HEK293 (cell line): ENCODE measurements around the gene THUMPD1.

Experiments
- CTCF ChIA-PET: fragments of 350-600 bp; formaldehyde crosslinking; extraction: SDS; loops from one replicate; lab custom pipeline; 2021; ENCODE audit warnings: antibody characterized with exemption; lab: Yijun Ruan, JAX
- POLR2A ChIA-PET: fragments of 300-600 bp; formaldehyde crosslinking; extraction: SDS; loops from one replicate; lab custom pipeline; 2020; ENCODE audit warnings: antibody characterized with exemption, inconsistent platforms; lab: Yijun Ruan, JAX
- H3K27ac ChIP-seq: fragments of 200-500 bp; sonication (Bioruptor generic); 2 replicates; pipeline ENCODE4 v1.5.1; 2014; ENCODE audit warnings: low read depth, low read length, control low read depth, inconsistent platforms; ENCODE audit errors: extremely low read depth
- H3K36me3 ChIP-seq, 2 experiments: fragments of 200-500 bp in 1 of 2; sonication (Bioruptor generic) in 1 of 2; 1 replicate in 1 of 2; 2 replicates in 1 of 2; pipeline ENCODE4 v1.5.1; 2014 to 2017; ENCODE audit warnings: inconsistent platforms in 2 of 2, low read length in 2 of 2; ENCODE audit not compliant: control insufficient read depth in 2 of 2, insufficient read depth in 1 of 2
- H3K4me1 ChIP-seq: fragments of 200-500 bp; sonication (Bioruptor generic); 2 replicates; pipeline ENCODE4 v1.5.1; 2014; ENCODE audit warnings: mild to moderate bottlenecking, low read length, inconsistent platforms; ENCODE audit not compliant: control insufficient read depth, insufficient read depth
- H3K4me3 ChIP-seq: 2 replicates; pipeline ENCODE4 v1.5.1; 2011; ENCODE audit warnings: low read depth, mild to moderate bottlenecking, control low read depth, low read length, moderate library complexity
- H3K9me3 ChIP-seq: fragments of 200-500 bp; sonication (Bioruptor generic); 2 replicates; pipeline ENCODE4 v1.5.1; 2014; ENCODE audit warnings: low read depth, low read length, inconsistent platforms; ENCODE audit not compliant: control insufficient read depth, insufficient read depth
- GLIS2 ChIP-seq: fragments of 450-650 bp; formaldehyde crosslinking; IDR thresholded peaks from 2 replicates; pipeline ENCODE4 v1.5.1; 2016; ENCODE audit warnings: missing biosample characterization, missing genetic modification characterization
- HIC1 ChIP-seq: fragments of 450-650 bp; formaldehyde crosslinking; IDR thresholded peaks from 2 replicates; pipeline ENCODE4 v1.5.1; 2016; ENCODE audit warnings: missing biosample characterization, missing genetic modification characterization
- HOXA7 ChIP-seq: sonication (generic); formaldehyde crosslinking; IDR thresholded peaks from 2 replicates; pipeline ENCODE4 v1.8.1; 2022; ENCODE audit warnings: missing genetic modification reagents, borderline replicate concordance
- KLF9 ChIP-seq: fragments of 450-650 bp; formaldehyde crosslinking; IDR thresholded peaks from 2 replicates; pipeline ENCODE4 v1.5.1; 2016; ENCODE audit warnings: missing biosample characterization, missing genetic modification characterization, low read depth
- SP3 ChIP-seq: fragments of 450-650 bp; formaldehyde crosslinking; IDR thresholded peaks from 2 replicates; pipeline ENCODE4 v1.5.1; 2016; ENCODE audit warnings: missing biosample characterization, missing genetic modification characterization
- SP7 ChIP-seq: fragments of 450-650 bp; formaldehyde crosslinking; IDR thresholded peaks from 2 replicates; pipeline ENCODE4 v1.5.1; 2016; ENCODE audit warnings: missing biosample characterization, missing genetic modification characterization
- ZBTB26 ChIP-seq: fragments of 450-650 bp; formaldehyde crosslinking; optimal IDR thresholded peaks from 2 replicates; pipeline ENCODE3; 2016; ENCODE audit warnings: missing biosample characterization, mild to moderate bottlenecking, missing genetic modification characterization
- ZBTB48 ChIP-seq: fragments of 450-650 bp; formaldehyde crosslinking; IDR thresholded peaks from 2 replicates; pipeline ENCODE4 v1.5.1; 2016; ENCODE audit warnings: missing biosample characterization, missing genetic modification characterization
- ZBTB8A ChIP-seq: fragments of 450-650 bp; formaldehyde crosslinking; IDR thresholded peaks from 2 replicates; pipeline ENCODE4 v1.5.1; 2016; ENCODE audit warnings: missing biosample characterization, missing genetic modification characterization
- ZFP69B ChIP-seq: fragments of 450-650 bp; formaldehyde crosslinking; IDR thresholded peaks from 2 replicates; pipeline ENCODE4 v1.5.1; 2016; ENCODE audit warnings: missing biosample characterization, missing genetic modification characterization
- ZNF175 ChIP-seq: fragments of 450-650 bp; formaldehyde crosslinking; IDR thresholded peaks from 2 replicates; pipeline ENCODE4 v1.5.1; 2016; ENCODE audit warnings: missing biosample characterization, missing genetic modification characterization
- ZNF23 ChIP-seq: fragments of 450-650 bp; formaldehyde crosslinking; IDR thresholded peaks from 2 replicates; pipeline ENCODE4 v1.5.1; 2016; ENCODE audit warnings: missing biosample characterization, missing genetic modification characterization, borderline replicate concordance
- ZNF335 ChIP-seq: fragments of 450-650 bp; formaldehyde crosslinking; conservative IDR thresholded peaks from 2 replicates; pipeline ENCODE4 v1.5.1; 2016; ENCODE audit warnings: missing biosample characterization, missing genetic modification characterization
- ZNF341 ChIP-seq: fragments of 450-650 bp; formaldehyde crosslinking; IDR thresholded peaks from 2 replicates; pipeline ENCODE4; 2016; ENCODE audit warnings: low read depth, missing biosample characterization, missing genetic modification characterization
- ZNF394 ChIP-seq: fragments of 450-650 bp; formaldehyde crosslinking; IDR thresholded peaks from 2 replicates; pipeline ENCODE4 v1.5.1; 2016; ENCODE audit warnings: missing biosample characterization, missing genetic modification characterization, mild to moderate bottlenecking, moderate library complexity, borderline replicate concordance
- ZNF404 ChIP-seq: fragments of 450-650 bp; formaldehyde crosslinking; IDR thresholded peaks from 2 replicates; pipeline ENCODE4 v1.5.1; 2017; ENCODE audit warnings: missing biosample characterization, missing genetic modification characterization
- ZNF416 ChIP-seq: fragments of 450-650 bp; formaldehyde crosslinking; IDR thresholded peaks from 2 replicates; pipeline ENCODE4 v1.5.1; 2016; ENCODE audit warnings: missing biosample characterization, missing genetic modification characterization
- ZNF518A ChIP-seq: fragments of 450-650 bp; formaldehyde crosslinking; conservative IDR thresholded peaks from 2 replicates; pipeline ENCODE4 v1.5.1; 2016; ENCODE audit warnings: low read depth, missing biosample characterization, missing genetic modification characterization
- ZNF548 ChIP-seq: fragments of 450-650 bp; formaldehyde crosslinking; IDR thresholded peaks from 2 replicates; pipeline ENCODE4 v1.5.1; 2016; ENCODE audit warnings: missing biosample characterization, missing genetic modification characterization
- ZNF558 ChIP-seq: fragments of 450-650 bp; formaldehyde crosslinking; IDR thresholded peaks from 2 replicates; pipeline ENCODE4 v1.5.1; 2016; ENCODE audit warnings: missing biosample characterization, missing genetic modification characterization
- ZNF580 ChIP-seq: fragments of 450-650 bp; formaldehyde crosslinking; IDR thresholded peaks from 2 replicates; pipeline ENCODE4 v1.5.1; 2016; ENCODE audit warnings: missing biosample characterization, missing genetic modification characterization
- ZNF654 ChIP-seq: fragments of 450-650 bp; formaldehyde crosslinking; IDR thresholded peaks from 2 replicates; pipeline ENCODE4 v1.5.1; 2016; ENCODE audit warnings: low read depth, missing biosample characterization, missing genetic modification characterization
- ZNF692 ChIP-seq: fragments of 450-650 bp; formaldehyde crosslinking; IDR thresholded peaks from 2 replicates; pipeline ENCODE4 v1.5.1; 2016; ENCODE audit warnings: missing biosample characterization, missing genetic modification characterization
- ZNF76 ChIP-seq: fragments of 450-650 bp; formaldehyde crosslinking; IDR thresholded peaks from 2 replicates; pipeline ENCODE4; 2016; ENCODE audit warnings: low read depth, missing biosample characterization, missing genetic modification characterization, borderline replicate concordance
- ZNF777 ChIP-seq: fragments of 450-650 bp; formaldehyde crosslinking; IDR thresholded peaks from 2 replicates; pipeline ENCODE4 v1.5.1; 2017; ENCODE audit warnings: missing biosample characterization, missing genetic modification characterization, borderline replicate concordance
- ZNF791 ChIP-seq: fragments of 450-650 bp; formaldehyde crosslinking; IDR thresholded peaks from 2 replicates; pipeline ENCODE4 v1.5.1; 2016; ENCODE audit warnings: missing biosample characterization, missing genetic modification characterization
- ZSCAN23 ChIP-seq: fragments of 450-650 bp; formaldehyde crosslinking; IDR thresholded peaks from 2 replicates; pipeline ENCODE4 v1.5.1; 2016; ENCODE audit warnings: missing biosample characterization, missing genetic modification characterization

Gene THUMPD1

GRCh38 chr16:20741554-20742285 is at the start of gene THUMPD1:
THUMPD1 (minus strand) TSS chr16:20741818; CDS start chr16:20741739, 79 bp downstream.
- H3K9me3 ChIP-seq = no peaks in the 10 kb centered on the region
- H3K4me1 ChIP-seq = peaks cover 5% of the 10 kb centered on the region; the same call in 1 of the 2 replicates
- ChIA-PET POLR2A (interaction anchor here (0.6 to 1.8 kb wide), 5 partner anchors 10 to 1940 kb away, joined by 3 to 9 read pairs (median 4); partner anchors contain the start of genes ERI2 and REXO5), CTCF (interaction anchor here (0.6 to 0.9 kb wide), 4 partner anchors 8 to 55 kb away, joined by 3 to 8 read pairs (median 4); no protein-coding TSS in a partner anchor)
- H3K36me3 ChIP-seq = peaks cover 22 to 23% of the 10 kb centered on the region in 2 experiments
- peak within 1 kb of the TSS; percentile 84 for H3K27ac ChIP-seq
- peak within 1 kb of the TSS; percentile 80 for H3K4me3 ChIP-seq
- peak; percentile 92 for TF ChIP-seq SP3 (tag by site-specific recombination)
- TF ChIP-seq HIC1 (tag by site-specific recombination) = no peak
- no peak for TF ChIP-seq ZNF416 (tag by site-specific recombination)
- TF ChIP-seq GLIS2 (tag by site-specific recombination) = peak; percentile 53; the same call in 1 of the 2 replicates
- TF ChIP-seq ZNF654 (tag by site-specific recombination) = no peak
- peak; percentile 66; the same call in 1 of the 2 replicates for TF ChIP-seq ZFP69B (tag by site-specific recombination)
- peak; percentile 88 for TF ChIP-seq ZNF335
- peak; percentile 45 for TF ChIP-seq ZBTB26 (tag by site-specific recombination)
- TF ChIP-seq ZNF777 (tag by site-specific recombination) = peak; percentile 95
- peak; percentile 25; the same call in 1 of the 2 replicates for TF ChIP-seq ZBTB8A (tag by site-specific recombination)
- 0 out of 2 replicates have a peak, but pooled peaks have one; percentile 68 for TF ChIP-seq ZSCAN23 (tag by site-specific recombination)
- TF ChIP-seq ZNF341 (tag by site-specific recombination) = no peak
- TF ChIP-seq ZNF548 (tag by site-specific recombination) = no peak
- TF ChIP-seq SP7 (tag by site-specific recombination) = peak; percentile 88
- TF ChIP-seq ZNF404 = no peak
- no peak for TF ChIP-seq ZNF23
- TF ChIP-seq ZNF175 (tag by site-specific recombination) = no peak
- TF ChIP-seq ZNF580 = peak; percentile 86; the same call in 1 of the 2 replicates
- TF ChIP-seq ZNF518A = peak; percentile 36; the same call in 1 of the 2 replicates
- TF ChIP-seq ZBTB48 (tag by site-specific recombination) = no peak
- TF ChIP-seq ZNF692 (tag by site-specific recombination) = peak; percentile 75
- TF ChIP-seq KLF9 (tag by site-specific recombination) = peak; percentile 77
- TF ChIP-seq ZNF76 = peak; percentile 79; the same call in 1 of the 2 replicates
- no peak for TF ChIP-seq ZNF791 (tag by site-specific recombination)
- no peak for TF ChIP-seq HOXA7 (CRISPR knock-in tag)
- TF ChIP-seq ZNF394 (tag by site-specific recombination) = peak; percentile 23; the same call in 1 of the 2 replicates
- no peak for TF ChIP-seq ZNF558
